IMR-90 (cell line): ENCODE data around the gene OCIAD1.

Source experiments
- CEBPB ChIP-seq: IDR thresholded peaks from 2 replicates; pipeline ENCODE4 v1.6.1; 2012; ENCODE audit warnings: low read depth, low read length, improper control_type of control experiment
- CHD1 ChIP-seq: IDR thresholded peaks from 2 replicates; pipeline ENCODE4 v1.6.1; 2012; ENCODE audit warnings: low read depth, low read length, improper control_type of control experiment
- MXI1 ChIP-seq: IDR thresholded peaks from 2 replicates; pipeline ENCODE4 v1.6.1; 2012; ENCODE audit warnings: low read depth, mild to moderate bottlenecking, low read length, moderate library complexity, borderline replicate concordance
- NFE2L2 ChIP-seq: fragments of 150-350 bp; IDR thresholded peaks from 2 replicates; pipeline ENCODE4 v1.6.1; 2016; ENCODE audit warnings: low read depth, mild to moderate bottlenecking, low read length
- POLR2A ChIP-seq: IDR thresholded peaks from 2 replicates; pipeline ENCODE4 v1.6.1; 2012; ENCODE audit warnings: mild to moderate bottlenecking, low read depth, low read length
- RAD21 ChIP-seq: IDR thresholded peaks from 2 replicates; pipeline ENCODE4 v1.6.1; 2012; ENCODE audit warnings: low read length, improper control_type of control experiment
- RCOR1 ChIP-seq: IDR thresholded peaks from 2 replicates; pipeline ENCODE4 v1.6.1; 2012; ENCODE audit warnings: mild to moderate bottlenecking, low read length, improper control_type of control experiment; ENCODE audit not compliant: insufficient replicate concordance
- SMC3 ChIP-seq: fragments of 150-350 bp; IDR thresholded peaks from 2 replicates; pipeline ENCODE4 v1.6.1; 2016; ENCODE audit warnings: low read depth, mild to moderate bottlenecking, antibody characterized with exemption, low read length, moderate library complexity
- USF2 ChIP-seq: fragments of 150-350 bp; IDR thresholded peaks from 2 replicates; pipeline ENCODE4 v1.6.1; 2017; ENCODE audit warnings: mild to moderate bottlenecking, antibody characterized with exemption, low read length, low read depth
- TF ChIP-seq, protein P1 (sequence below): conservative IDR thresholded peaks from 2 replicates; pipeline ENCODE4 v1.5.1; 2012; ENCODE audit warnings: mild to moderate bottlenecking, low read depth, low read length, improper control_type of control experiment
- TF ChIP-seq, protein P2 (sequence below): fragments of 150-350 bp; IDR thresholded peaks from 2 replicates; pipeline ENCODE4 v1.6.1; 2016; ENCODE audit warnings: low read depth, mild to moderate bottlenecking, low read length, moderate library complexity, borderline replicate concordance

DNA sequence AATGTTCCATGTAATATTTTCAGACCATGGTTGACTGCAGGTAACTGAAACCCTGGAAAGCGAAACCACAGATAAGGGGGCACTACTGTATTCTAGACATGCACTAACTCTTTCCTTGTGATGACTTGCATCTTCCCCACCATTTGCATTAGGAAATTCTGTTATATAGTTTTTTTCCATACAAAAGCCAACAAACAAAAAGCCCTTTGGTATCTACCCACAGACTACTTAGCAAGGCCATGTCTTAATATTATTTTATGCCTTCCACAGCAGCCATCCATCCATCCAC, 23.5 kb downstream of the OCIAD1 start:
- TF ChIP-seq, protein P1, sequence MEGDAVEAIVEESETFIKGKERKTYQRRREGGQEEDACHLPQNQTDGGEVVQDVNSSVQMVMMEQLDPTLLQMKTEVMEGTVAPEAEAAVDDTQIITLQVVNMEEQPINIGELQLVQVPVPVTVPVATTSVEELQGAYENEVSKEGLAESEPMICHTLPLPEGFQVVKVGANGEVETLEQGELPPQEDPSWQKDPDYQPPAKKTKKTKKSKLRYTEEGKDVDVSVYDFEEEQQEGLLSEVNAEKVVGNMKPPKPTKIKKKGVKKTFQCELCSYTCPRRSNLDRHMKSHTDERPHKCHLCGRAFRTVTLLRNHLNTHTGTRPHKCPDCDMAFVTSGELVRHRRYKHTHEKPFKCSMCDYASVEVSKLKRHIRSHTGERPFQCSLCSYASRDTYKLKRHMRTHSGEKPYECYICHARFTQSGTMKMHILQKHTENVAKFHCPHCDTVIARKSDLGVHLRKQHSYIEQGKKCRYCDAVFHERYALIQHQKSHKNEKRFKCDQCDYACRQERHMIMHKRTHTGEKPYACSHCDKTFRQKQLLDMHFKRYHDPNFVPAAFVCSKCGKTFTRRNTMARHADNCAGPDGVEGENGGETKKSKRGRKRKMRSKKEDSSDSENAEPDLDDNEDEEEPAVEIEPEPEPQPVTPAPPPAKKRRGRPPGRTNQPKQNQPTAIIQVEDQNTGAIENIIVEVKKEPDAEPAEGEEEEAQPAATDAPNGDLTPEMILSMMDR, result no peak
- TF ChIP-seq CHD1 (no peak), MXI1 (no peak), POLR2A (no peak), RCOR1 (no peak), CEBPB (no peak), RAD21 (no peak), NFE2L2 (no peak), SMC3 (no peak), USF2 (no peak)
- TF ChIP-seq, protein P2, sequence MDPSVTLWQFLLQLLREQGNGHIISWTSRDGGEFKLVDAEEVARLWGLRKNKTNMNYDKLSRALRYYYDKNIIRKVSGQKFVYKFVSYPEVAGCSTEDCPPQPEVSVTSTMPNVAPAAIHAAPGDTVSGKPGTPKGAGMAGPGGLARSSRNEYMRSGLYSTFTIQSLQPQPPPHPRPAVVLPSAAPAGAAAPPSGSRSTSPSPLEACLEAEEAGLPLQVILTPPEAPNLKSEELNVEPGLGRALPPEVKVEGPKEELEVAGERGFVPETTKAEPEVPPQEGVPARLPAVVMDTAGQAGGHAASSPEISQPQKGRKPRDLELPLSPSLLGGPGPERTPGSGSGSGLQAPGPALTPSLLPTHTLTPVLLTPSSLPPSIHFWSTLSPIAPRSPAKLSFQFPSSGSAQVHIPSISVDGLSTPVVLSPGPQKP, result no peak
